ENCODE measurements around the gene FN3K.
"Not testable (repeated sequence)": the region's sequence is repeated elsewhere in the genome, so short reads cannot be mapped to it uniquely, and the experiment has no call there.

Gene FN3K

DNA sequence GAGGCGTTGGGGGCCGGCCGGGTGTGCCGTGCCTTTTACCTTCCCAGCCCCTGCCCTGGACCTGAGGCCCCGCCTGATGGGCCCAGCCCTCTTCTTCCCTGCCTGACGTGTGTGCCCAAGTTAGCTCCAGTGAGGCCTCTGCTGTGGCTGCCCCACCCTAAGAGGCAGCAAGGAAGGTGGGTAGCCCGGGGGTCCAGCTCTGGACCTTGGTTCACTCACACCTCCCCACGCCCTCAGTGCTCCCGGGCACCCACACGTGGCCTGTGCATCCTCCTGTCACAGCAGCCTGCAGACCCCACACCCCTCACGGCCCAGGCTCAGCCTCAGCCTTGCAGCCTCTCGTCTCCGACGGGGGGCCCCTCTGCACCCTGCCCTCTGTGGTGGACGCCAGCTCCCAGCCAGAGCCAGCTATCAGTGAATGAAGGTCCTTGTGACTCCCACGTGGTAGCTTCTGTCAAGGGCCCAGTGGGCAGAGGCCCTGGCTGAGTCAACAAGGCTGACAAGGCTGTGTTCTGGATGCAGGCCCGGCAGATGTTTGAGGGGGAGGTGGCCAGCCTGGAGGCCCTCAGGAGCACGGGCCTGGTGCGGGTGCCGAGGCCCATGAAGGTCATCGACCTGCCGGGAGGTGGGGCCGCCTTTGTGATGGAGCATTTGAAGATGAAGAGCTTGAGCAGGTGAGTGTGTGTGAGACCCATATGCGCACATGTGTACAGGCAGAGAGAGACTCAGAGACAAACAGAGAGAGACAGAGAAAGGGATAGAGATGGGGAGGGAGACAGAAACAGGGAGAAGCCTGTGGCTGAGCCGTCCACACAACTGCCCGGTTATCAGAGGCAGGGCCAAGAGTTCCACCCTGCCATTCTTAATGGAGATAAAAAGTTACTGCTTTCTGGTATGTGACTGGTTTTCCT lies 2.8 kb downstream of the FN3K start:
- no peak for DNase-seq (ENCODE audit: low read depth, low spot score)

DNA sequence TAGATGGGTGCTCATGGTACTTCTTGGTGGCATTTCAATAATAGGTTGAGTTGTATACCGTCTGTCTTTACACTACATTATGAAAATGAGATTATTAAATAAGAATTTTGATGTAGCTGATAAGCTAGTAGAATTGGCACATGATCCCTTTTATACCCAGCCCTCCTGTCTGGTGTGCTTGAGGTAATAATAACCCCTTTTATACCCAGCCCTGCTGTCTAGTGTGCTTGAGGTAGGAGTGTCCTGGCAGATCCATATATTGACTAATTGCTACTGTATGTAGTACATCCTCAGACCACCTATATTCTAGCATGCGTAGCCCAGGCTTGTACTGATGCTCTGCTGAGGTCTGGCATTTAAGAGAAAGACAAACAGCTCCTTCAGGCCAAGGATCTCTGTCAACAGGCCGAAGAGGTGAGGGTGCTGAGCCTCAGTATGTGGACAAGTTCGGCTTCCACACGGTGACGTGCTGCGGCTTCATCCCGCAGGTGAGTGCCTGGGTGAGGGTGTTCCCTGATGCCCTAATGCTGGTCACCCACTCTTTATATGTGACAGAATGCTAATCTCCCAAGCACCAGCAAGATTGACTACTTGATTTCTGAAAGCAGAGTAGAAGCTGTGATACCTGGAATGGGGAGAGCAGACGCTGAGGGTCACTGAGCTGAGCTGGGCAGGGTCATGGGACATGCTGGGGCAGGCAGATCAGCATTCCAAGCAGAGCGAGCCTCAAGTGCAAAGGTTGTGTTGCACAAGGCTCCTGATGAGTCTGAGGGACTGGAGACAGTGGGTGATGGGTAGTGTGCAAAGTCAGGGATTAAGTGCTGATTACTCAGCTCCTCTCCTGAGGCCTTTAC lies 5.7 kb downstream of the FN3K start:
- DNase-seq (ENCODE audit: low read depth, low spot score) = no peak

DNA sequence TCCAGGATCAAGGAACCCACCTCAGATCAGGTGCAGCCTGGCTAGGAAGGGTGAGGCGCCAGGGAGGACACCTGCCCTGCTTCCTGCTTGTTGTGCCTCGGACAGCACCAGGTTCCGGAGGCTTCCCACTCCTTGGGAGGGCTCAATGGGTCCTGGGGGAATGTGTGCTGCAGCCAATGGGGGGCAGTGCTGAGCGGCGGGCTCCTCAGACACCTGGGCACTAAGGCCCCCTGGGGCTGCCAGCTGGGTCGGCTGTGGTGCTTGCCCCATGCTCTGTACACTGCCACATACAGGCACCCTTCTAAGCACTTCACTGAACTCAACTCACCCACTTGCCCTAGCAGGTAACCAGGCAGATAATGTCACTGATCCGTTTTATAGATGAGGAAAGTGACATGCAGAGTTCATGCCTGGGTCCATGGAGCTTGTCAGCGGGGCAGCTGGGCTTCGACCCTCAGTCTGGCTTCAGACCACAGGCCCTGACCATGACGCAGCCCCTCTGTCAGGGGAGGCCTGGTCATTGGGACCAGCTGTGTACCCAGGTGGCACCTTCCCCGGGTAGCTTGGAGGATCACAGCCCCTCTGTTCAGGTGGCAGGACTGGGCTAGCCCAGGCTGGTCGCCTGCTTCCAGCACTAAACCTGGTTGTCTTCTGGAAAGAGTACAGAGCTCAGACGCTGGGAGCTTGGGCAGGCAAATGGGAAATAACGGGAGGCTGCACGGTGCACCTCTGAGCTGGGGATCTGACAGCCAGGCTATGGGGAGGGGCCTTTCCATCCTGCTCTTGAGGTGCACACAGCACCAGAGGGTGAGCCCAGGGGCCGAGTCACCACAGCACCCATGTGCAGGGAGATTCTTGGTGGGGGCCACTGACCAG lies 8.2 kb downstream of the FN3K start:
- DNase-seq (ENCODE audit: low read depth, low spot score) = no peak

DNA sequence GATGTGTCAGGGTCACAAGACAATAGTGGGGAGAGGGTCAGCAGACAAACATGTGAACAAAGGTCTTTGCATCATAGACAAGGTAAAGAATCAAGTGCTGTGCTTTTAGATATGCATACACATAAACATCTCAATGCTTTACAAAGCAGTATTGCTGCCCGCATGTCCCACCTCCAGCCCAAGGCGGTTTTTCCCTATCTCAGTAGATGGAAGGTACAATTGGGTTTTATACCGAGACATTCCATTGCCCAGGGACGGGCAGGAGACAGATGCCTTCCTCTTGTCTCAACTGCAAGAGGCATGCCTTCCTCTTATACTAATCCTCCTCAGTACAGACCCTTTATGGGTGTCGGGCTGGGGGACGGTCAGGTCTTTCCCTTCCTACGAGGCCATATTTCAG lies 9.3 kb downstream of the FN3K start:
- not testable (repeated sequence) for DNase-seq (ENCODE audit: low read depth, low spot score)

DNA sequence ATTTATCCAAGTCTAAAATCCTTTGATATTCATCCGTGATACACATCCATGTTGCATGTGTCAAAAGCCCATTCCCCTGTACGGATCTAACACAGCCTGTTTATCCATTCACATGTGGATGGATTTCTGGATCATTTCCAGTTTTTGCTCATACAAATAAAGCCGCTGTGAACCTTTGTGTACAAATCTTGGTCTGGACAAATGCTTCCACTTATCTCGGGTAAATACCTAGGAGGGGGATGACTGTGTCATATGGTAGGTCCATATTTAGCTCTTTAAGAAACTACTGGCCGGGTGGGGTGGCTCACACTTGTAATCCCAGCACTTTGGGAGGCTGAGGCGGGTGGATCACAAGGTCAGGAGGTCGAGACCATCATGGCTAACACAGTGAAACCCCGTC lies 10.1 kb downstream of the FN3K start:
- no peak for DNase-seq (ENCODE audit: low read depth, low spot score)

DNA sequence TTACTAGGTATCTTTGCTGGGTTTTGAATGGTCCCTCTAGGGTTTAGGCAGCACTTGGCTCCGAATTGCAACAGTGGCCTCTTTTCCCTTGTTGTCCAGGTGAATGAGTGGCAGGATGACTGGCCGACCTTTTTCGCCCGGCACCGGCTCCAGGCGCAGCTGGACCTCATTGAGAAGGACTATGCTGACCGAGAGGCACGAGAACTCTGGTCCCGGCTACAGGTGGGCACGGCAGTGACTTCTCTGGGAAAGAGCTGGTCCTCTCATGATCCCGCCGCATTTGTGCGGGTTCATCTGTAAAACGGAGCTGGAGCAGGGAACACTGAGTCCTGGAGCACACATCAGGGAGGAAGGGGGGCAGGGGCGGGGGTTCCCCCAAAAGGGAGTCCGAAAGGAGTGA lies 13.3 kb downstream of the FN3K start:
- no peak for DNase-seq (ENCODE audit: low read depth, low spot score)

DNA sequence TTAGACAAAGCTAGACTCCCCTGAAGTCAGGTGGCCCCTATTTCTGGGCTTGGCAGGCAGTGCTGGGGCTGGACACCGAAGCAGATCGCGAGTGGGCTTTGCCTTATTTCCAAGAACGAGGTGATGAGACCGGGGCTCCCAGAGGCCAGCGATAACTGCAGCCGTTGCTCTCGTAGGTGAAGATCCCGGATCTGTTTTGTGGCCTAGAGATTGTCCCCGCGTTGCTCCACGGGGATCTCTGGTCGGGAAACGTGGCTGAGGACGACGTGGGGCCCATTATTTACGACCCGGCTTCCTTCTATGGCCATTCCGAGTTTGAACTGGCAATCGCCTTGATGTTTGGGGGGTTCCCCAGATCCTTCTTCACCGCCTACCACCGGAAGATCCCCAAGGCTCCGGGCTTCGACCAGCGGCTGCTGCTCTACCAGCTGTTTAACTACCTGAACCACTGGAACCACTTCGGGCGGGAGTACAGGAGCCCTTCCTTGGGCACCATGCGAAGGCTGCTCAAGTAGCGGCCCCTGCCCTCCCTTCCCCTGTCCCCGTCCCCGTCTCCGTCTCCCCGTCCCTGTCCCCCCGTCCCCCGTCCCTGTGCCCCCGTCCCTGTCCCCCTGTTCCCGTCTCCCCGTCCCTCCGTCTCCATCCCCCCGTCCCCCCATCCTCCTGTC lies 15.0 kb downstream of the FN3K start:
- DNase-seq (ENCODE audit: low read depth, low spot score) = no peak

DNA sequence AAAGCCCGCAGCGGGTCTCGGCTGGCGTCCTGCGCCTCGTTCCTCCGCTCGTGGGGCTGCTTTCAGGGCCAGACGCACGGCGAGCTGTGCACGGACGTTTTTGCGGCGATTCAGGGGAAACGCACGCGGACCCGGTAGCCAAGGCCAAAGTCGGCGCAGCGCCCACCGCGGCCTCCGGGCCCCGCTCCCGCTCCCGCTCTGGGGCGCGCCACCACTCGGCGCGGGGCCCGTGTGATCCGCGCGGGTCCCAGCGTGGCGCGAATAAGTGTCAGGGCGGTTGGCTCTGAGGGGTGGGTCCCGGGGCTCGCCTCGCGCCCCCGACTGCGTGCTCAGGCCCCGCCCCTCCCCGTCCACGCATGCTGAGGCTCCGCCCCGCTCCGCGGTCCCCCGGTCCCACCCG lies 15.8 kb downstream of the FN3K start:
- no peak for DNase-seq (ENCODE audit: low read depth, low spot score)

DNA sequence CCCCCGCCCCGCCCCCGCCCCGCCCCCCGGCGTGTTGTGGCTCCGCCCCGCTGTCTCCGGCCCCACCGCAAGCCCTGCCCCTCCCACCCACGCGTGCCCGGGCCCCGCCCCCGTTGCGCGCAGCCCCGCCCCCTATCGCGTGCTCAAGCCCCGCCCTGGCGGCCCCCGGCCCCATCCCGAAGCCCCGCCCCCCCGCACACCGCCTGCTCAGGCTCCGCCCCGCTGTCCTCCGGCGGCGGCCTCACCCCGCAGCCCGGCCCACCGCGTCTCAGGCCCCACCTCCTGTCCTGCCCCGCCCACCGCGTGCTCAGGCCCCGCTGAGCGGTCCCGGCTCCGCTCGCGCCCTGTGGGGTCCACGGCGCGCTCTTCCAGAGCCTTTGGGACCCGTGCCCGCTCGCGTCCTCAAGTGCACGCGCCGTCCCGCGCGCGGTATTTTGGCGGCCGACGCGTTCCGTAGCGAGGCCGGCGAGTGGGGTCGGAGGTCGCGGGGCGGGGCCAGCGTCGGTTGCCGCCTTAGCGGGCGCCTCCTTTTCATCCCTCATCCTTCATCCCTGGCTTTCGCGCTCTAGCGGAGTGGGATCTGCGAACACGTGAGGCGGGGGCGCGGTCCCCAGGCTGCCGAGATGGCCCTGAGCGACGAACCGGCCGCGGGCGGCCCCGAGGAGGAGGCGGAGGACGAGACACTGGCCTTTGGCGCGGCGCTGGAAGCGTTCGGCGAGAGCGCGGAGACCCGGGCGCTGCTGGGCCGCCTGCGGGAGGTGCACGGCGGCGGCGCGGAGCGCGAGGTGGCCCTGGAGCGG lies 16.4 kb downstream of the FN3K start, which contains the start of gene TBCD:
Gene TBCD, plus strand, starts transcription at position 495 of the 800 bp plus-strand sequence. Its CDS starts 129 bp downstream, at position 624.
- DNase-seq (ENCODE audit: low read depth, low spot score) = peak; percentile 81

DNA sequence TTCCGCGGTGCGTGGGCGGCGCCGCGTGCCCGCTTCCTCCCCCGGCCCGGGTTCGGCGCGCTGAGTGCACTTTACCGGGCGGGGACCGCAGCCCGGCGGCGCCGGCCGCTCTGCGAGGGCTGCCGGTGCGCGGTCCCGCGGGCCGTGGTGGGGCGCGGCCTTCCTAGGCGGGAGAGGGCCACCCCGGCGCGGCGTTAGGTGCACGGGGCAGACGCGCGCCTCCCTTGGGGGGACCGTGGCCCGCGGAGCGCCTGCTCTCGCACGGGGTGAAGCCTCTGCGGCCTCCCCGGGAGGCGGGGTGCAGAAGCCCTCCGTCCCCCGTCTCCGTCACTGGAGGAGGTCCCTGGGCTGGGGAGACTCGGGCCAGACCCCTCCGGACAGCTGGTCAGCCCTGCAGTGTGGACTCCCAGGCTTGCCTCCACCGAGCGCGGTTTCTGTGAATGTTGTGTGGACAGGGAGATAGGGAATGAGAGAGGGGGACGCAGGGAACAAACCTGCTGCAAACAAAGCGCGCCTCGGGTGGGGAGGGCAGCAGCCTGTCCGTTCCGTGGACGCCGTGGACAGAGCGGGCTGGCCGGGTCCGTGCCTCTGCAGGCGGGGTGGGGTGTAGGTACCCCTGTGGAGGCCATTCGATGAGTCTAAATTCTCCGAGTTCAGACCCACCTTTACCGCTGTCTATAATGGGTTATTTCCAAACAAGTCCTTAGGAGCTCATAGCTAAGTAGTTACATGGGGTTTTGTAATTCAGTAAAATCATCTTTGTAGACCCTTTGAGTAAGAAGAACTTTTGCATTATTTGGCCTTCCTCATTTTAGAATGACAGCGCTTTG lies 17.2 kb downstream of the FN3K start:
- DNase-seq (ENCODE audit: low read depth, low spot score) = no peak

DNA sequence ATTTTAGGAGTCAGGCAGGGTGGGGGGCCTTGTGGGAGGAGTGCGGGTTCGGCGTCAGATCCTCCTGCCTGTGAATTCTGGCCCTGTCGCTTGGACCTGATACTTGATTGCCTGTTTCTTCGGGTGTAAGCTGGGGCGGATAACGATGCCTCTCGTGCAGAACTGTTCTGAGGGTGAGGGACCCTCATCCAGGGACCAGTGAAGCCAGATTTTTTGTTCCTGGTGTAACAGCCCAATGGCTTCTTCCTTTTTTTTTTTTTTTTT lies 17.7 kb downstream of the FN3K start:
- no peak for DNase-seq (ENCODE audit: low read depth, low spot score)

DNA sequence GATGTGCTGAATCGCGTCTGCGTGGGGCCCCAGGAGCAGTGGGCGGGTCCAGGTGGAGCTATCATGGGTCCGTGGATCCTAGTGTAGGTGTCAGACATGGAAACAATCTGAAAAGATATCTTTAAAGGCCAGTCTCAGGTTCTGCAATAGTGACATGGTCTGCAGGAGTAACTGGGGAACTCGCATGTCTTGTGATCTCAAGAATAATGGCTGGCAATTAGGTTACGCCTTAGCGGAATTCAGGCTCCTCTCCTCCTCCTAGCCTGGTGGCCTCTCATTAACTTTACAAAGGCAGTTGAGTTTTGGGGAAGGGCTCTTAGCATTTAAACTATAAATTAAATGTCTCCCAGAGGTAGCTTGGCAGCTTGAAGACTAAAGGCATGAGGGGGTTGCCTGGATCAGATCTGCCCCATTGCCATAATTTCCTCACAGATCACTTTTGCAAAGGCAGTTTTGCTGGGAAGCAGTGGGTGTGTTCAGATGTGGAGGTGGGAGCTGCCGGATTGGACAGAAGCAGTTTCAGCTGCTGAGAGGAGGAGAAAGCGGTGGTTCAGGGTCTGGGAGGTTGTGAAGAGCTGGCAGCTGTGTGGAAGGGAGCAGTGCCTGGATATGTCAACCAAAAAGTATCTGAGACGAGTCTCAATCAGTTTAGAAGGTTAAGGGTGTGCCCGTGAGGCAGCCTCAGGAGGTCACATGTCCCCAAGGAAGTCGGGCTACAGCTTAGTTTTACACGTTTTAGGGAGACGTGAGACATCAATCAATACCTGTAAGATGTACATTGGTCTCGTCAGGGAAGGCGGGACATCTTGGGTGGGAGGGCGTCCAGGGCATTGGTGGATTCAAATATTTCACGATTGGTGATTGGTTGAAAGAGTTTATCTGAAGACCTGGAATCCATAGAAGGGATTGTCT lies 19.1 kb downstream of the FN3K start:
- DNase-seq (ENCODE audit: low read depth, low spot score) = no peak

DNA sequence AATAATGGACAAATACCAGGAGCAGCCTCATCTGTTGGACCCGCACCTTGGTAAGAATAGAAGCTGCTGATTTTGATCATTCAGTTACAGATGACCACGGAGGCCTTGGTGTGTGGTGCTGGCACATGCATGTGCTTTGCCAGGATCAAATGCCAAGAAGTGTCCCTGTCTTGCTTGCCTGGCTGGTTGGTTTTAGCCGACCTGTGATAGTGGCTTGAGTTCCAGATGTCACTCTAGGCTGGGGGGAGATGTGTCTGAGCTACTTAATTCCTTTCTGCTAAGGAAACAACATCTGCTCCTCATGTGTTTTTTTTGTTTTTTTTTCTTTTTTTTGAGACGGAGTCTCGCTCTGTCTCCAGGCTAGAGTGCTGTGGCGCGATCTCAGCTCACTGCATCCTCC lies 20.8 kb downstream of the FN3K start:
- no peak for DNase-seq (ENCODE audit: low read depth, low spot score)

DNA sequence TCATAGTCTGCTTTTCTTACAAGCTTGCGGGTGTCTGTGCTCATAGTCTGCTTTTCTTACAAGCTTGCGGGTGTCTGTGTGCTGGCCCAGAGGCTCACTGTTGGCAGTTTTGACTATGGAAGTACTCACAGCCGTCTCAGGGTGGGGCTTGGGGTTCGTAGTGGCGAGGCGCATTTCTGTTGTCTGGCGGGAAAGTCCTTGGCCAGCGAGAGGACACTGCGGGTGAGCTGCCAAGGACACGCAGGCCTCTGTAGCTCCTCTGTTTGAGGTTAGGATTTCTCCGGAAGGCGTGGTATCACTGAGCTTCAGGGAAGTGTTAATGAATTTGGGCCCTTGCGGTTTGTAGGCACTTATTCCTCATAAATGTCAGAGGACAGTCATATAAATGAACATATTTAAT lies 30.0 kb downstream of the FN3K start:
- no peak for DNase-seq (ENCODE audit: low read depth, low spot score)

DNA sequence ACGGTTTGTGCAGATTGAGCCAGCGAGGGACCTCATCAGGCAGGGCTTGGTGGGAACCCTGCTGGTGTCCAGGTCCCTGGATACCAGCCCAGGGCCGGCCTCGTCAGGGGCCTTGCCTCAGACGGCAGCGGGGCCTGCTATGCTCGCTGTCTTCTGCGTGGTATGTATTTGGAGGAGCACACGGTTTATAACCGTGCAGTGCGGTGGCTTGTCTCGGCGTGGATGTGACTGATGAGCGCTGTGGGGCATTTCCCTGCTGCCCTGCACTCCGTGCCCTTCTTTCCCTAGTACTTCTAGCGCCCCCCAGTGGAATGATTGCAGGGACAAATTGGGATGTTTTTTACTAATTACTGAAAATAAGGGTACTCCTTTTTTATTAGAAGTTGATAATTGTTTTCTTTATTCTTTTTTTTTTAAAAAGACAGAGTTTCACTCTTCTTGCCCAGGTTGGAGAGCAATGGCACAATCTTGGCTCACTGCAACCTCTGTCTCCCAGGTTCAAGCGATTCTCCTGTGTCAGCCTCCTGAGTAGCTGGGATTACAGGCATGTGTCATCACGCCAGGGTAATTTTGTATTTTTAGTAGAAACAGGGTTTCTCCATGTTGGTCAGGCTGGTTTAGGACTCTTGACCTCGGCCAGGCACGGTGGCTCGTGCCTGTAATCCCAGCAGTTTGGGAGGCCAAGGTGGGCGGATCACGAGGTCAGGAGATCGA lies 31.8 kb downstream of the FN3K start:
- no peak for DNase-seq (ENCODE audit: low read depth, low spot score)

DNA sequence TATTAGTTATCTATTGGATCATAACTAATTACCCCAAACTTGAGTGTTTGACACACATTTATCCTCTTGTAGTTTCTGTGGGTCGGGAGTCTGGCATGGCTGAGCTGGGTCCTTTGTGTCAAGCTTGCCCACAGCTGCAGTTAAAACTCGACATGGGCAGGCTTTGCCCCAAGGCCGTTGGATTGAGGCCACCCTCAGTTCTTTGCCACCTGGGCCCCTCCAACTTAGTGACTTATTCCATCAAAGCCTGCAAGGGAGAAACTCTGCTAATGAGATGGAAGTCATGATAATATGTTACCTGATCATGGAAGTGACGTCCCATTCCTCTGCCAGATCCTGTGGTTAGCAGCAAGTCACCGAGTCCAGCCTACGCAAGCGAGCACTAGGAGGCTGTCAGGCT lies 33.6 kb downstream of the FN3K start:
- DNase-seq (ENCODE audit: low read depth, low spot score) = no peak

DNA sequence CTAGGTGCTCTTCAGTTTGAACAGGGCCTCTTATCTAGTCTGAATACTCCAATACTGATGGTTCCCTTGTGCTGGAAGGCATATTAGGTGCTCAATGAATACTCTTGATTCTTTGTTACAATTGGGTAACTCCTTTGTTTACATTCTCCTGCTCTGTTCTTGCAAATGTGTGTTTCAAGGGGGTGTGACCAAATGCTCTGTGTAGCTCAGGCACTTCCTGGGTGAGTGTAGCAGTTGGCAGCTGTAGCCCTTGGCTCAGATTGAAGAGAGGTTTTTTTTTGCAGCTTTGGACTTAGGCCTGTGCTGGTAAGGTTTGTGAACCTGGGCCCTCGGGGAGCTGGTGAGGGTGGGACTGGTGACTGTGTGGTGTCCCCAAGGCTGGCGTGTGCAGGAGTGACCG lies 36.6 kb downstream of the FN3K start:
- no peak for DNase-seq (ENCODE audit: low read depth, low spot score)

DNA sequence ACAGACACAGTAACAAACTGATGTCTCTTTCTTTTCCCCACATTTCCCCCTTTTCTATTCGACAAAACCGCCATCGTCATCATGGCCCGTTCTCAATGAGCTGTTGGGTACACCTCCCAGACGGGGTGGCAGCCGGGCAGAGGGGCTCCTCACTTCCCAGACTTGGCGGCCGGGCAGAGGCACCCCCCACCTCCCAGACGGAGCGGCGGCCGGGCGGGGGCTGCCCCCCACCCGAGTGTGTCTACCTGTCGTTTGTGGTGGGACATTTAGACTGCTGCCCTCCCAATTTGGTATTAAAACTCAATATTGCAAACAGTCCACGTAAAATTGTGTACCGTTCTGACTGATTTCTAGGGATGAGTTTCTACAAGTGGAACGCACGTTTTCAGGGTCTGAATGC lies 39.0 kb downstream of the FN3K start:
- DNase-seq (ENCODE audit: low read depth, low spot score) = not testable (repeated sequence)
